ENCODE data around the gene ALDH1L1.

ALDH1L1 gene

DNA sequence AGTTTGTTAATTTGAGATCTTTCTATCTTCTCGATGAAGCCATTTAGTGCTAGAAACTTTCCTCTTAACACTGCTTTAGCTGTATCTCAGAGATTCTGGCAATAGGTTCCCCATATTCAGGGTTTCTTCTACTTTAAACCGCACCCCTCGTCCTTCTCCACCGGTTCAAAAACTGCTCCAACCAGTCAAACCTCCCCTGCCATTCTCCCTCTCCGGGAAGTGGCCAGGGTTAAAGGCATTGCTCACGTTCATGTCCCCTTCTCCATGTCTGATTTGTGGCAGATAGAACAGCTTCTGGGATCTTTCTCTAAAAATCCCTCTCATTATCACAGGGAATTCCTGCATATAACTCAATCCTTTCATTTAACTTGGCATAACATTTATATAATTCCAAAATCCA is 14.4 kb downstream of the ALDH1L1 start:
- no peak for ATAC-seq
- TF ChIP-seq OSR1 (CRISPR knock-in tag; IDR thresholded peaks at IDR 0.05), result no peak
- no peak for TF ChIP-seq TCF4 (CRISPR knock-in tag; IDR thresholded peaks at IDR 0.05; ENCODE audit: borderline replicate concordance)
- no peak for TF ChIP-seq TOX (CRISPR knock-in tag; IDR thresholded peaks at IDR 0.05; ENCODE audit: borderline replicate concordance)
- TF ChIP-seq ESRRG (CRISPR knock-in tag; IDR thresholded peaks at IDR 0.05), result no peak
- TF ChIP-seq CSDC2 (CRISPR knock-in tag; IDR thresholded peaks at IDR 0.05), result no peak
- no peak for TF ChIP-seq CREB5 (CRISPR knock-in tag; IDR thresholded peaks at IDR 0.05; ENCODE audit: low read depth)
- TF ChIP-seq, protein P1, sequence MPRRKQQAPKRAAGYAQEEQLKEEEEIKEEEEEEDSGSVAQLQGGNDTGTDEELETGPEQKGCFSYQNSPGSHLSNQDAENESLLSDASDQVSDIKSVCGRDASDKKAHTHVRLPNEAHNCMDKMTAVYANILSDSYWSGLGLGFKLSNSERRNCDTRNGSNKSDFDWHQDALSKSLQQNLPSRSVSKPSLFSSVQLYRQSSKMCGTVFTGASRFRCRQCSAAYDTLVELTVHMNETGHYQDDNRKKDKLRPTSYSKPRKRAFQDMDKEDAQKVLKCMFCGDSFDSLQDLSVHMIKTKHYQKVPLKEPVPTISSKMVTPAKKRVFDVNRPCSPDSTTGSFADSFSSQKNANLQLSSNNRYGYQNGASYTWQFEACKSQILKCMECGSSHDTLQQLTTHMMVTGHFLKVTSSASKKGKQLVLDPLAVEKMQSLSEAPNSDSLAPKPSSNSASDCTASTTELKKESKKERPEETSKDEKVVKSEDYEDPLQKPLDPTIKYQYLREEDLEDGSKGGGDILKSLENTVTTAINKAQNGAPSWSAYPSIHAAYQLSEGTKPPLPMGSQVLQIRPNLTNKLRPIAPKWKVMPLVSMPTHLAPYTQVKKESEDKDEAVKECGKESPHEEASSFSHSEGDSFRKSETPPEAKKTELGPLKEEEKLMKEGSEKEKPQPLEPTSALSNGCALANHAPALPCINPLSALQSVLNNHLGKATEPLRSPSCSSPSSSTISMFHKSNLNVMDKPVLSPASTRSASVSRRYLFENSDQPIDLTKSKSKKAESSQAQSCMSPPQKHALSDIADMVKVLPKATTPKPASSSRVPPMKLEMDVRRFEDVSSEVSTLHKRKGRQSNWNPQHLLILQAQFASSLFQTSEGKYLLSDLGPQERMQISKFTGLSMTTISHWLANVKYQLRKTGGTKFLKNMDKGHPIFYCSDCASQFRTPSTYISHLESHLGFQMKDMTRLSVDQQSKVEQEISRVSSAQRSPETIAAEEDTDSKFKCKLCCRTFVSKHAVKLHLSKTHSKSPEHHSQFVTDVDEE (CRISPR knock-in tag; IDR thresholded peaks at IDR 0.05), result no peak
- no peak for TF ChIP-seq ZNF565 (CRISPR knock-in tag; conservative IDR thresholded peaks at IDR 0.05; ENCODE audit: low read depth)
- TF ChIP-seq RARB (CRISPR knock-in tag; IDR thresholded peaks at IDR 0.05), result no peak
- no peak for TF ChIP-seq PPARA (CRISPR knock-in tag; IDR thresholded peaks at IDR 0.05; ENCODE audit: borderline replicate concordance)
- no peak for TF ChIP-seq BACH2 (CRISPR knock-in tag; IDR thresholded peaks at IDR 0.05; ENCODE audit: borderline replicate concordance)
- TF ChIP-seq POU6F1 (CRISPR knock-in tag; IDR thresholded peaks at IDR 0.05; ENCODE audit: borderline replicate concordance, low read depth), result no peak
- TF ChIP-seq ZC3H10 (CRISPR knock-in tag; IDR thresholded peaks at IDR 0.05), result no peak
- TF ChIP-seq ZFP3 (CRISPR knock-in tag; IDR thresholded peaks at IDR 0.05), result no peak

- TF ChIP-seq RARB (CRISPR knock-in tag; IDR thresholded peaks at IDR 0.05) (no peak), CSDC2 (CRISPR knock-in tag; IDR thresholded peaks at IDR 0.05) (no peak), CSRNP3 (CRISPR knock-in tag; IDR thresholded peaks at IDR 0.05) (no peak), ZNF565 (CRISPR knock-in tag; conservative IDR thresholded peaks at IDR 0.05; ENCODE audit: low read depth) (no peak), ZC3H10 (CRISPR knock-in tag; IDR thresholded peaks at IDR 0.05) (no peak), TOX (CRISPR knock-in tag; IDR thresholded peaks at IDR 0.05; ENCODE audit: borderline replicate concordance) (no peak), OSR1 (CRISPR knock-in tag; IDR thresholded peaks at IDR 0.05) (no peak), SNAI2 (CRISPR knock-in tag; IDR thresholded peaks at IDR 0.05) (no peak), CREB5 (CRISPR knock-in tag; IDR thresholded peaks at IDR 0.05; ENCODE audit: low read depth) (no peak), PPARA (CRISPR knock-in tag; IDR thresholded peaks at IDR 0.05; ENCODE audit: borderline replicate concordance) (no peak), ZFP30 (CRISPR knock-in tag; IDR thresholded peaks at IDR 0.05) (no peak), ARNTL (CRISPR knock-in tag; IDR thresholded peaks at IDR 0.05; ENCODE audit: borderline replicate concordance, low read depth) (no peak), ZFP3 (CRISPR knock-in tag; IDR thresholded peaks at IDR 0.05) (no peak), ESRRG (CRISPR knock-in tag; IDR thresholded peaks at IDR 0.05) (no peak), ZNF8 (CRISPR knock-in tag; IDR thresholded peaks at IDR 0.05) (no peak), ZNF70 (CRISPR knock-in tag; IDR thresholded peaks at IDR 0.05) (no peak)
- TF ChIP-seq, protein P2, sequence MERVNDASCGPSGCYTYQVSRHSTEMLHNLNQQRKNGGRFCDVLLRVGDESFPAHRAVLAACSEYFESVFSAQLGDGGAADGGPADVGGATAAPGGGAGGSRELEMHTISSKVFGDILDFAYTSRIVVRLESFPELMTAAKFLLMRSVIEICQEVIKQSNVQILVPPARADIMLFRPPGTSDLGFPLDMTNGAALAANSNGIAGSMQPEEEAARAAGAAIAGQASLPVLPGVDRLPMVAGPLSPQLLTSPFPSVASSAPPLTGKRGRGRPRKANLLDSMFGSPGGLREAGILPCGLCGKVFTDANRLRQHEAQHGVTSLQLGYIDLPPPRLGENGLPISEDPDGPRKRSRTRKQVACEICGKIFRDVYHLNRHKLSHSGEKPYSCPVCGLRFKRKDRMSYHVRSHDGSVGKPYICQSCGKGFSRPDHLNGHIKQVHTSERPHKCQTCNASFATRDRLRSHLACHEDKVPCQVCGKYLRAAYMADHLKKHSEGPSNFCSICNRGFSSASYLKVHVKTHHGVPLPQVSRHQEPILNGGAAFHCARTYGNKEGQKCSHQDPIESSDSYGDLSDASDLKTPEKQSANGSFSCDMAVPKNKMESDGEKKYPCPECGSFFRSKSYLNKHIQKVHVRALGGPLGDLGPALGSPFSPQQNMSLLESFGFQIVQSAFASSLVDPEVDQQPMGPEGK (CRISPR knock-in tag; IDR thresholded peaks at IDR 0.05; ENCODE audit: borderline replicate concordance), result no peak
- no peak for ATAC-seq
These were observed 19.1 kb downstream of the ALDH1L1 start for GRCh38 chr3:126161309-126161708.

All from SK-N-SH treated with all-trans-retinoic acid at 6 μM for 48 hours (cell line).